GM12865 (cell line): ENCODE measurements around the gene AGPS.

ENCODE experiments used
- DNase-seq: peaks from one replicate; pipeline ENCODE4 v3.0.0; 2010; ENCODE audit warnings: low read depth
- H3K4me3 ChIP-seq: 2 replicates; pipeline ENCODE4 v1.5.1; 2011; ENCODE audit warnings: mild to moderate bottlenecking, low read depth, low read length, control low read depth
- CTCF ChIP-seq: IDR thresholded peaks from 2 replicates; pipeline ENCODE4 v1.5.1; 2011; ENCODE audit warnings: low read length, control low read depth, low read depth, inconsistent platforms; ENCODE audit not compliant: insufficient read depth; ENCODE audit errors: missing control alignments

AGPS gene

GRCh38 chr2:177592945-177593344, 200.4 kb downstream of the AGPS start:
- TF ChIP-seq CTCF: no peak
- no peak for DNase-seq
- no peak overlapping the region for H3K4me3 ChIP-seq

- TF ChIP-seq CTCF: no peak
- H3K4me3 ChIP-seq: no peak overlapping the region
- no peak for DNase-seq
Measured at GRCh38 chr2:177593402-177593801, 200.8 kb downstream of the AGPS start.
